ENCODE results near the gene ARFGAP1. TPM values are rescaled to one million over a fixed set of nuclear protein-coding genes. Genes with fewer than 3 reads are reported as not detected.

ARFGAP1 gene
- total RNA-seq, 4 donors from 2014 or later = 31.0 to 55.1 (median 36.9) TPM

- no peak overlapping the region for H3K4me3 ChIP-seq (ENCODE audit: low read depth, poor library complexity, severe bottlenecking)
- intact Hi-C loops (cut with DNase I; ENCODE audit: low total_unique reads) = no loop called here
- TF ChIP-seq CTCF (IDR thresholded peaks at IDR 0.05) (no peak), POLR2A (IDR thresholded peaks at IDR 0.05) (no peak)
- WGBS, 2 donors = 61 to 73% methylated on average over 12 to 13 of the region's 15 CpGs
- no peak for DNase-seq (ENCODE audit: low spot score in 2 of 2)
Observed at GRCh38 chr20:63326314-63327230, 54.0 kb downstream of the ARFGAP1 start.

- 92 to 93% methylated on average over 6 to 8 of the region's 8 CpGs for WGBS, 2 donors
- no peak for DNase-seq (ENCODE audit: low spot score in 2 of 2)
- no peak for TF ChIP-seq POLR2A (IDR thresholded peaks at IDR 0.05)
- TF ChIP-seq CTCF (IDR thresholded peaks at IDR 0.05) = no peak
- no peak overlapping the region for H3K4me3 ChIP-seq (ENCODE audit: low read depth, poor library complexity, severe bottlenecking)
- intact Hi-C loops (cut with DNase I; ENCODE audit: low total_unique reads) = no loop called here
Observed at GRCh38 chr20:63327231-63327745, 54.7 kb downstream of the ARFGAP1 start.

GRCh38 chr20:63328026-63328700, 55.5 kb downstream of the ARFGAP1 start:
- WGBS, 2 donors = 88 to 89% methylated on average over 15 to 20 of the region's 20 CpGs
- DNase-seq (ENCODE audit: low spot score in 2 of 2) = no peak
- no peak overlapping the region for H3K4me3 ChIP-seq (ENCODE audit: low read depth, poor library complexity, severe bottlenecking)
- intact Hi-C loops (cut with DNase I; ENCODE audit: low total_unique reads) = no loop called here
- TF ChIP-seq CTCF (IDR thresholded peaks at IDR 0.05) (no peak), POLR2A (IDR thresholded peaks at IDR 0.05) (no peak)

GRCh38 chr20:63328718-63329275, 56.2 kb downstream of the ARFGAP1 start:
- H3K4me3 ChIP-seq (ENCODE audit: low read depth, poor library complexity, severe bottlenecking) = no peak overlapping the region
- DNase-seq (ENCODE audit: low spot score in 2 of 2) = no peak
- intact Hi-C loops (cut with DNase I; ENCODE audit: low total_unique reads) = no loop called here
- 74 to 75% methylated on average over 21 of the region's 21 CpGs for WGBS, 2 donors
- TF ChIP-seq CTCF (IDR thresholded peaks at IDR 0.05) (no peak), POLR2A (IDR thresholded peaks at IDR 0.05) (no peak)

GRCh38 chr20:63329331-63330083, 56.9 kb downstream of the ARFGAP1 start:
- intact Hi-C loops (cut with DNase I; ENCODE audit: low total_unique reads) = no loop called here
- no peak overlapping the region for H3K4me3 ChIP-seq (ENCODE audit: low read depth, poor library complexity, severe bottlenecking)
- 85 to 86% methylated on average over 16 to 17 of the region's 18 CpGs for WGBS, 2 donors
- no peak for DNase-seq (ENCODE audit: low spot score in 2 of 2)
- TF ChIP-seq CTCF (IDR thresholded peaks at IDR 0.05) (no peak), POLR2A (IDR thresholded peaks at IDR 0.05) (no peak)

All from lower leg skin (tissue), 4 donors.